NB4 (cell line): ENCODE measurements around the gene ABCA2.

ENCODE experiments used
- DNase-seq: peaks from one replicate; pipeline ENCODE4 v3.0.0; 2010; ENCODE audit warnings: low read depth
- H3K4me3 ChIP-seq: one replicate; pipeline ENCODE4 v1.5.1; 2011; ENCODE audit warnings: mild to moderate bottlenecking, low read depth, low read length, moderate library complexity
- CTCF ChIP-seq: IDR thresholded peaks from one replicate; pipeline ENCODE4 v1.5.1; 2012; ENCODE audit warnings: low read depth, low read length
- MAX ChIP-seq: IDR thresholded peaks from 2 replicates; pipeline ENCODE4 v1.6.1; 2011; ENCODE audit warnings: low read depth, low read length
- MYC ChIP-seq: IDR thresholded peaks from 2 replicates; pipeline ENCODE4 v1.6.1; 2011; ENCODE audit warnings: low read depth, low read length
- POLR2A ChIP-seq: IDR thresholded peaks from 2 replicates; pipeline ENCODE4 v1.6.1; 2011; ENCODE audit warnings: mild to moderate bottlenecking; ENCODE audit not compliant: insufficient read length; ENCODE audit errors: extremely low read depth

Gene ABCA2

DNA sequence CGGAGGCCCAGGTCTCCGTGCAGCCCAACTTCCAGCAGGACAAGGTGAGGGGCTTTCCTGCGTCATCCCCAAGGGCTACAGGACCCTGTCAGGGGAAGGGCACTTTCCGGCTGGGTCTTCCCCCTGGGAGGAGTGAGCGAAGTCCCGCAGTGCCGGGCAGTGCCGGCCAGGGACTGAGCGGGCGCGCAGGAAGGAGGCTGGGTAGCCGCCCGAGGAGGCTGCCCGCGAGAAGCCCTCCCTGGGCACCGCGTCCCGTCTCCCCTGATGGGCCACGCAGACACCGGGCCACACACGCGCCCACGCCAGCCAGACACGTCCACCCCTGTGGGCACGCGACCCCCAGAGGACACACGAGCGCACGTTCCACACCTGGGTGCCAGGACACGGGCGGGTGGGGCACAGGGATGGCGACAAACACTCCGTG, 50.4 kb downstream of the ABCA2 start:
- H3K4me3 ChIP-seq = no peak overlapping the region
- no peak for TF ChIP-seq POLR2A
- TF ChIP-seq CTCF = no peak
- no peak for TF ChIP-seq MYC
- DNase-seq = no peak

DNA sequence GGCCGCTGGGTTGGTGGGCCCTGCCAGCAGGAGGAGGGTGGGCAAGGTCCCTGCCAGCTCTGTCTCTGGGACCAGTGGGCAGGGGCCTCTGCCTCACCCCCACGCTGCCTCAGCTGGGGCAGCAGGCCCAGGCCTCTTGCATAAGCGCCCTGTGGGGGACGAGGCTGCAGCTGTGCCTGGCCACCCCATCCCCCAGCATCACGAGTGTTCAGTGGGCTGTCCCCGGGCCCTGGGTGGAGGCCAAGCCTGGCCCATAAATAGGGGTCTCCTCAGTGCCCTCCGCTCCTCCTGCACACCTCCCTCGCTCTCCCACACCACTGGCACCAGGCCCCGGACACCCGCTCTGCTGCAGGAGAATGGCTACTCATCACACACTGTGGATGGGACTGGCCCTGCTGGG, 50.8 kb downstream of the ABCA2 start, which contains the start of gene PTGDS:
TSS of gene PTGDS (plus strand) at position 282 of the 400 bp plus-strand sequence. CDS start at position 357, 75 bp downstream.
- no peak within 1 kb of the TSS for H3K4me3 ChIP-seq
- TF ChIP-seq CTCF = no peak
- TF ChIP-seq MAX = no peak
- TF ChIP-seq POLR2A = no peak
- DNase-seq = no peak

GRCh38 chr9:136975644-136976043, 52.4 kb downstream of the ABCA2 start:
- TF ChIP-seq POLR2A (no peak), MAX (no peak), MYC (no peak), CTCF (peak; percentile 33)
- peak; percentile 43 for DNase-seq
- no peak overlapping the region for H3K4me3 ChIP-seq

DNA sequence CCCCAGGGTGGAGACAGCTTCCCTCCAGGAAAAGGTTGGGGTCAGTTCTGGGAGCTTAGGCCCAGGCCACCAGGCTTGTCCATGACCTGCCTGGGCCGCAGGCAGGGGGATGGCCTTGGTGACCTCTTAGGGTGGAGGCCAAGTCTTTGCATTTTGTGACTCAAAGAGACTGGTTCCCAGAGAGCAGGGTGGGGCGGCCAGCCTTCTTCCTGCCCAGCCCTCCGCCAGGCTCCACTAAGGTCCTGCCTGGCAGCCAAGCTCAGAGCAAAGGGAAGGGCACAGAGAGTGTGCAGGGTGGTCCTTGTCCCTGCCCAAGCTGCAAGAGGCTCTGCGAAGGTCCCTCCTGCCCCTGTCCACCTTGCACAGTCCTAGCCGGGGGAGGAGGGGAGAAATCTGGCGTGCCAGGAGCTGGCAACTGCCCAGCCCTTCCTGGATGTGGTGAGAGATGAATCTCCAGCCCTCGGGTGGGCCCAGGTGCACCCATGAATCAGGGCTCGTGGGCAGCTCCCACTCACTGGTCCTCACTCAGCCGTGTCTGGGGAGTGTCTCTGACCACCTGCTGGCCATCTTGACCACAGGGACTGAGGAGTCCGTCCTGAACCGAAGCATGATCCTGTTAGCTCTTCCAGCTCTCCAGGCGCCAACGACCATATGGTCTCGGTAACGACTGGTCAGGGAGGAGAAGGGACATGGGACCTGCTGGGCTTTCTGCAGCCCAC, 53.1 kb downstream of the ABCA2 start:
- H3K4me3 ChIP-seq = no peak overlapping the region
- TF ChIP-seq CTCF (no peak), MAX (no peak), POLR2A (no peak), MYC (no peak)
- no peak for DNase-seq

- TF ChIP-seq MAX (no peak), MYC (no peak), CTCF (no peak), POLR2A (no peak)
- no peak overlapping the region for H3K4me3 ChIP-seq
- no peak for DNase-seq
Measured at GRCh38 chr9:136973618-136974617, 54.1 kb downstream of the ABCA2 start.
